ENCODE data around the gene PPP1R36.

GRCh38 chr14:64500088-64500487 lies 49.7 kb upstream of the PPP1R36 start:
- TF ChIP-seq CTCF (IDR thresholded peaks at IDR 0.05) (no peak), EP300 (IDR thresholded peaks at IDR 0.05) (no peak), CBX2 (IDR thresholded peaks at IDR 0.05; ENCODE audit: borderline replicate concordance, low read depth) (no peak), TFCP2L1 (CRISPR knock-in tag; IDR thresholded peaks at IDR 0.05) (no peak), MAX (IDR thresholded peaks at IDR 0.05) (no peak), POLR2A (IDR thresholded peaks at IDR 0.05; ENCODE audit: low read length) (no peak), RCOR1 (IDR thresholded peaks at IDR 0.05; ENCODE audit: low read depth, low read length) (no peak), JUN (IDR thresholded peaks at IDR 0.05) (no peak), HOXB13 (CRISPR knock-in tag; IDR thresholded peaks at IDR 0.05; ENCODE audit: low read depth) (no peak)

All from A549 (cell line).